HEK293 (cell line): Measurements from ENCODE around the gene RRP1.

Source experiments
- CTCF ChIA-PET: fragments of 350-600 bp; formaldehyde crosslinking; extraction: SDS; loops from one replicate; lab custom pipeline; 2021; ENCODE audit warnings: antibody characterized with exemption; lab: Yijun Ruan, JAX
- POLR2A ChIA-PET: fragments of 300-600 bp; formaldehyde crosslinking; extraction: SDS; loops from one replicate; lab custom pipeline; 2020; ENCODE audit warnings: antibody characterized with exemption, inconsistent platforms; lab: Yijun Ruan, JAX
- H3K27ac ChIP-seq: fragments of 200-500 bp; sonication (Bioruptor generic); 2 replicates; pipeline ENCODE4 v1.5.1; 2014; ENCODE audit warnings: low read depth, low read length, control low read depth, inconsistent platforms; ENCODE audit errors: extremely low read depth
- H3K36me3 ChIP-seq, 2 experiments: fragments of 200-500 bp in 1 of 2; sonication (Bioruptor generic) in 1 of 2; 1 replicate in 1 of 2; 2 replicates in 1 of 2; pipeline ENCODE4 v1.5.1; 2014 to 2017; ENCODE audit warnings: inconsistent platforms in 2 of 2, low read length in 2 of 2; ENCODE audit not compliant: control insufficient read depth in 2 of 2, insufficient read depth in 1 of 2
- H3K4me1 ChIP-seq: fragments of 200-500 bp; sonication (Bioruptor generic); 2 replicates; pipeline ENCODE4 v1.5.1; 2014; ENCODE audit warnings: mild to moderate bottlenecking, low read length, inconsistent platforms; ENCODE audit not compliant: control insufficient read depth, insufficient read depth
- H3K4me3 ChIP-seq: 2 replicates; pipeline ENCODE4 v1.5.1; 2011; ENCODE audit warnings: low read depth, mild to moderate bottlenecking, control low read depth, low read length, moderate library complexity
- H3K9me3 ChIP-seq: fragments of 200-500 bp; sonication (Bioruptor generic); 2 replicates; pipeline ENCODE4 v1.5.1; 2014; ENCODE audit warnings: low read depth, low read length, inconsistent platforms; ENCODE audit not compliant: control insufficient read depth, insufficient read depth
- GLI2 ChIP-seq: fragments of 450-650 bp; formaldehyde crosslinking; IDR thresholded peaks from 2 replicates; pipeline ENCODE4; 2017; ENCODE audit warnings: missing biosample characterization, missing genetic modification characterization, low read depth, borderline replicate concordance
- KLF1 ChIP-seq: fragments of 450-650 bp; formaldehyde crosslinking; IDR thresholded peaks from 2 replicates; pipeline ENCODE4 v1.5.1; 2016; ENCODE audit warnings: missing biosample characterization, missing genetic modification characterization
- PATZ1 ChIP-seq: fragments of 450-650 bp; formaldehyde crosslinking; IDR thresholded peaks from 2 replicates; pipeline ENCODE4 v1.5.1; 2016; ENCODE audit warnings: missing biosample characterization, missing genetic modification characterization
- REPIN1 ChIP-seq: fragments of 450-650 bp; formaldehyde crosslinking; IDR thresholded peaks from 2 replicates; pipeline ENCODE4 v1.5.1; 2017; ENCODE audit warnings: missing biosample characterization, missing genetic modification characterization, low read depth
- SCRT2 ChIP-seq: fragments of 450-650 bp; formaldehyde crosslinking; IDR thresholded peaks from 2 replicates; pipeline ENCODE4 v1.5.1; 2016; ENCODE audit warnings: missing biosample characterization, missing genetic modification characterization
- SP3 ChIP-seq: fragments of 450-650 bp; formaldehyde crosslinking; IDR thresholded peaks from 2 replicates; pipeline ENCODE4 v1.5.1; 2016; ENCODE audit warnings: missing biosample characterization, missing genetic modification characterization
- YY1 ChIP-seq: fragments of 450-650 bp; formaldehyde crosslinking; IDR thresholded peaks from 2 replicates; pipeline ENCODE4 v1.5.1; 2018; ENCODE audit warnings: missing biosample characterization, missing genetic modification characterization
- ZBTB44 ChIP-seq: fragments of 450-650 bp; IDR thresholded peaks from 2 replicates; pipeline ENCODE4 v1.5.1; 2018; ENCODE audit warnings: missing biosample characterization, mild to moderate bottlenecking, missing genetic modification characterization
- ZFHX2 ChIP-seq: fragments of 450-650 bp; formaldehyde crosslinking; conservative IDR thresholded peaks from 2 replicates; pipeline ENCODE4 v1.5.1; 2016; ENCODE audit warnings: missing biosample characterization, missing genetic modification characterization
- ZFP3 ChIP-seq: fragments of 450-650 bp; formaldehyde crosslinking; IDR thresholded peaks from 2 replicates; pipeline ENCODE4 v1.5.1; 2016; ENCODE audit warnings: low read depth, missing biosample characterization, missing genetic modification characterization
- ZFP69B ChIP-seq: fragments of 450-650 bp; formaldehyde crosslinking; IDR thresholded peaks from 2 replicates; pipeline ENCODE4 v1.5.1; 2016; ENCODE audit warnings: missing biosample characterization, missing genetic modification characterization
- ZIC2 ChIP-seq: fragments of 450-650 bp; formaldehyde crosslinking; IDR thresholded peaks from 2 replicates; pipeline ENCODE4 v1.5.1; 2016; ENCODE audit warnings: missing biosample characterization, missing genetic modification characterization
- ZNF10 ChIP-seq: fragments of 450-650 bp; formaldehyde crosslinking; IDR thresholded peaks from 2 replicates; pipeline ENCODE4 v1.5.1; 2017; ENCODE audit warnings: missing biosample characterization, missing genetic modification characterization
- ZNF148 ChIP-seq: fragments of 450-650 bp; formaldehyde crosslinking; IDR thresholded peaks from 2 replicates; pipeline ENCODE4 v1.5.0; 2017; ENCODE audit warnings: missing biosample characterization, missing genetic modification characterization, borderline replicate concordance
- ZNF18 ChIP-seq: fragments of 450-650 bp; formaldehyde crosslinking; IDR thresholded peaks from 2 replicates; pipeline ENCODE4 v1.5.1; 2016; ENCODE audit warnings: missing biosample characterization, missing genetic modification characterization
- ZNF214 ChIP-seq: fragments of 450-650 bp; formaldehyde crosslinking; IDR thresholded peaks from 2 replicates; pipeline ENCODE4 v1.5.1; 2017; ENCODE audit warnings: missing biosample characterization, mild to moderate bottlenecking, missing genetic modification characterization, borderline replicate concordance
- ZNF221 ChIP-seq: fragments of 450-650 bp; formaldehyde crosslinking; IDR thresholded peaks from 2 replicates; pipeline ENCODE4 v1.5.1; 2017; ENCODE audit warnings: missing biosample characterization, missing genetic modification characterization, borderline replicate concordance
- ZNF335 ChIP-seq: fragments of 450-650 bp; formaldehyde crosslinking; conservative IDR thresholded peaks from 2 replicates; pipeline ENCODE4 v1.5.1; 2016; ENCODE audit warnings: missing biosample characterization, missing genetic modification characterization
- ZNF426 ChIP-seq: fragments of 450-650 bp; formaldehyde crosslinking; IDR thresholded peaks from 2 replicates; pipeline ENCODE4 v1.5.1; 2017; ENCODE audit warnings: missing biosample characterization, missing genetic modification characterization, mild to moderate bottlenecking, inconsistent platforms, moderate library complexity
- ZNF501 ChIP-seq: fragments of 450-650 bp; formaldehyde crosslinking; IDR thresholded peaks from 2 replicates; pipeline ENCODE4 v1.5.1; 2016; ENCODE audit warnings: missing biosample characterization, missing genetic modification characterization
- ZNF549 ChIP-seq: fragments of 450-650 bp; IDR thresholded peaks from 2 replicates; pipeline ENCODE4 v1.5.1; 2018; ENCODE audit warnings: missing biosample characterization, missing genetic modification characterization, mild to moderate bottlenecking, inconsistent platforms, moderate library complexity
- ZNF560 ChIP-seq: fragments of 450-650 bp; formaldehyde crosslinking; IDR thresholded peaks from 2 replicates; pipeline ENCODE4 v1.5.1; 2017; ENCODE audit warnings: missing biosample characterization, missing genetic modification characterization, borderline replicate concordance
- ZNF621 ChIP-seq: fragments of 450-650 bp; formaldehyde crosslinking; IDR thresholded peaks from 2 replicates; pipeline ENCODE4 v1.5.1; 2017; ENCODE audit warnings: missing biosample characterization, missing genetic modification characterization
- ZNF747 ChIP-seq: fragments of 450-650 bp; formaldehyde crosslinking; IDR thresholded peaks from 2 replicates; pipeline ENCODE4 v1.5.1; 2016; ENCODE audit warnings: missing biosample characterization, missing genetic modification characterization
- ZNF76 ChIP-seq: fragments of 450-650 bp; formaldehyde crosslinking; IDR thresholded peaks from 2 replicates; pipeline ENCODE4; 2016; ENCODE audit warnings: low read depth, missing biosample characterization, missing genetic modification characterization, borderline replicate concordance
- ZNF791 ChIP-seq: fragments of 450-650 bp; formaldehyde crosslinking; IDR thresholded peaks from 2 replicates; pipeline ENCODE4 v1.5.1; 2016; ENCODE audit warnings: missing biosample characterization, missing genetic modification characterization

Gene RRP1

GRCh38 chr21:43781846-43782245, 7.5 kb upstream of the RRP1 start (continued):
- no peak for TF ChIP-seq YY1 (tag by site-specific recombination)
- TF ChIP-seq, all 188 proteins: peak for 0

- H3K9me3 ChIP-seq = no peaks in the 10 kb centered on the region
- H3K27ac ChIP-seq = no peak overlapping the region
- no peak overlapping the region for H3K4me3 ChIP-seq
- POLR2A ChIA-PET = no interaction called here
- no peaks in the 10 kb centered on the region for H3K36me3 ChIP-seq
- H3K4me1 ChIP-seq = no peaks in the 10 kb centered on the region
- CTCF ChIA-PET = interaction anchor here (0.5 to 1.2 kb wide), 3 partner anchors 10 to 54 kb away, joined by 3 to 5 read pairs (median 5); no protein-coding TSS in a partner anchor
- no peak for TF ChIP-seq ZNF501 (tag by site-specific recombination)
- peak; percentile 84 for TF ChIP-seq ZNF10
- no peak for TF ChIP-seq ZNF18 (tag by site-specific recombination)
- TF ChIP-seq SP3 (tag by site-specific recombination) = no peak
- no peak for TF ChIP-seq ZNF549 (tag by site-specific recombination)
- TF ChIP-seq ZNF791 (tag by site-specific recombination) = no peak
- peak; percentile 86 for TF ChIP-seq SCRT2 (tag by site-specific recombination)
- 0 out of 2 replicates have a peak, but pooled peaks have one; percentile 13 for TF ChIP-seq PATZ1
- no peak for TF ChIP-seq ZNF148 (tag by site-specific recombination)
- TF ChIP-seq ZNF560 = no peak
- no peak for TF ChIP-seq ZNF214 (tag by site-specific recombination)
- TF ChIP-seq ZFP3 (tag by site-specific recombination) = no peak
- no peak for TF ChIP-seq ZNF76
- TF ChIP-seq ZNF747 (tag by site-specific recombination) = no peak
These were observed 6.8 kb upstream of the RRP1 start for GRCh38 chr21:43782431-43783097.

- no peaks in the 10 kb centered on the region for H3K36me3 ChIP-seq
- H3K4me1 ChIP-seq = no peaks in the 10 kb centered on the region
- POLR2A ChIA-PET = interaction anchor here (0.6 kb wide), 1 partner anchor 18 kb away, joined by 4 read pairs; no protein-coding TSS in a partner anchor
- CTCF ChIA-PET = interaction anchor here (0.9 kb wide), 1 partner anchor 10 kb away, joined by 5 read pairs; no protein-coding TSS in a partner anchor
- no peak overlapping the region for H3K4me3 ChIP-seq
- no peak overlapping the region for H3K27ac ChIP-seq
- no peaks in the 10 kb centered on the region for H3K9me3 ChIP-seq
- TF ChIP-seq ZNF621 (tag by site-specific recombination) = no peak
- no peak for TF ChIP-seq GLI2
- TF ChIP-seq ZNF10 = no peak
- no peak for TF ChIP-seq ZFHX2 (tag by site-specific recombination)
- no peak for TF ChIP-seq ZNF426 (tag by site-specific recombination)
- TF ChIP-seq ZNF221 (tag by site-specific recombination) = no peak
- TF ChIP-seq ZIC2 (tag by site-specific recombination) = no peak
- no peak for TF ChIP-seq REPIN1
- TF ChIP-seq ZBTB44 (tag by site-specific recombination) = no peak
- no peak for TF ChIP-seq ZFP69B (tag by site-specific recombination)
- TF ChIP-seq ZNF335 = no peak
- TF ChIP-seq KLF1 (tag by site-specific recombination) = no peak
These were observed 6.2 kb upstream of the RRP1 start for GRCh38 chr21:43783098-43783700.
